Measurements from ENCODE around the gene TAGAP. TPM values are rescaled to one million over a fixed set of nuclear protein-coding genes. Genes with fewer than 3 reads are reported as not detected.
"Not testable (repeated sequence)": the region's sequence is repeated elsewhere in the genome, so short reads cannot be mapped to it uniquely, and the experiment has no call there.

TAGAP gene
- polyA plus RNA-seq, 1 donor (not counting 4 experiments of a cell fraction or from before 2014, with no cell fraction given) = 0.08 TPM

- no peak for FAIRE-seq
- no peak for DNase-seq (ENCODE audit: low read depth, low spot score)
Observed at GRCh38 chr6:159013229-159013628, 31.6 kb downstream of the TAGAP start.

GRCh38 chr6:159012201-159012600 lies 32.6 kb downstream of the TAGAP start:
- Histone ChIP-seq H2AFZ (ENCODE audit: control insufficient read depth, low read length) (no peak overlapping the region), H3K36me3 (ENCODE audit: control insufficient read depth in 2 of 2, extremely low read depth in 1 of 2, insufficient read depth in 2 of 2, low read length in 2 of 2) (no peaks in the 10 kb centered on the region), H3K9me1 (ENCODE audit: control insufficient read depth, extremely low read depth, insufficient read depth, low read length) (no peaks in the 10 kb centered on the region), H3K9ac (ENCODE audit: control insufficient read depth, extremely low read depth, insufficient read depth, low read length) (no peak overlapping the region), H3K9me3 (ENCODE audit: control insufficient read depth, low read depth, low read length) (no peaks in the 10 kb centered on the region), H3K4me3 (ENCODE audit: control insufficient read depth in 2 of 3, extremely low read depth in 1 of 3, insufficient read depth in 2 of 3, low read depth in 1 of 3, low read length in 3 of 3) (no peak overlapping the region), H3K4me1 (ENCODE audit: control insufficient read depth, extremely low read depth, insufficient read depth, low read length) (peaks cover 6% of the 10 kb centered on the region), H3K4me2 (ENCODE audit: control insufficient read depth, extremely low read depth, insufficient read depth, low read depth, low read length) (no peak overlapping the region), H3K27me3 (ENCODE audit: control insufficient read depth, extremely low read depth, insufficient read depth, low read length) (no peaks in the 10 kb centered on the region), H3K27ac (ENCODE audit: control insufficient read depth, insufficient read depth, low read length) (no peak overlapping the region), H3K79me2 (ENCODE audit: control insufficient read depth, insufficient read depth, low read length) (no peaks in the 10 kb centered on the region), H4K20me1 (ENCODE audit: control insufficient read depth, extremely low read depth, insufficient read depth, low read length) (no peaks in the 10 kb centered on the region)
- no peak for DNase-seq (ENCODE audit: low read depth, low spot score)
- FAIRE-seq = no peak
- TF ChIP-seq EZH2 (IDR thresholded peaks at IDR 0.05; ENCODE audit: low read length) = no peak
- TF ChIP-seq CTCF (optimal IDR thresholded peaks at IDR 0.05 in 1 of 3, IDR thresholded peaks at IDR 0.05 in 1 of 3, conservative IDR thresholded peaks at IDR 0.05 in 1 of 3; ENCODE audit: extremely low read depth in 1 of 3, insufficient read depth in 2 of 3, low read length in 3 of 3) = no peak
- dilution Hi-C loops (cut with MboI; ENCODE audit: extremely low pct_ligation_motif_present, low sequenced_read_pairs) = no loop called here

More at GRCh38 chr6:159013229-159013628, 31.6 kb downstream of the TAGAP start:
- no peak overlapping the region for H2AFZ ChIP-seq (ENCODE audit: control insufficient read depth, low read length)
- H3K27me3 ChIP-seq (ENCODE audit: control insufficient read depth, extremely low read depth, insufficient read depth, low read length) = no peaks in the 10 kb centered on the region
- H3K9me3 ChIP-seq (ENCODE audit: control insufficient read depth, low read depth, low read length) = no peaks in the 10 kb centered on the region
- H3K4me3 ChIP-seq (ENCODE audit: control insufficient read depth in 2 of 3, extremely low read depth in 1 of 3, insufficient read depth in 2 of 3, low read depth in 1 of 3, low read length in 3 of 3) = no peak overlapping the region
- no peaks in the 10 kb centered on the region for H3K79me2 ChIP-seq (ENCODE audit: control insufficient read depth, insufficient read depth, low read length)
- no peaks in the 10 kb centered on the region for H3K9me1 ChIP-seq (ENCODE audit: control insufficient read depth, extremely low read depth, insufficient read depth, low read length)
- no peak overlapping the region for H3K27ac ChIP-seq (ENCODE audit: control insufficient read depth, insufficient read depth, low read length)
- H4K20me1 ChIP-seq (ENCODE audit: control insufficient read depth, extremely low read depth, insufficient read depth, low read length) = no peaks in the 10 kb centered on the region
- peaks cover 6% of the 10 kb centered on the region for H3K4me1 ChIP-seq (ENCODE audit: control insufficient read depth, extremely low read depth, insufficient read depth, low read length)
- no peak for TF ChIP-seq CTCF (optimal IDR thresholded peaks at IDR 0.05 in 1 of 3, IDR thresholded peaks at IDR 0.05 in 1 of 3, conservative IDR thresholded peaks at IDR 0.05 in 1 of 3; ENCODE audit: extremely low read depth in 1 of 3, insufficient read depth in 2 of 3, low read length in 3 of 3)
- TF ChIP-seq EZH2 (IDR thresholded peaks at IDR 0.05; ENCODE audit: low read length) = no peak
- H3K4me2 ChIP-seq (ENCODE audit: control insufficient read depth, extremely low read depth, insufficient read depth, low read depth, low read length) = no peak overlapping the region
- dilution Hi-C loops (cut with MboI; ENCODE audit: extremely low pct_ligation_motif_present, low sequenced_read_pairs) = no loop called here
- no peak overlapping the region for H3K9ac ChIP-seq (ENCODE audit: control insufficient read depth, extremely low read depth, insufficient read depth, low read length)
- no peaks in the 10 kb centered on the region for H3K36me3 ChIP-seq (ENCODE audit: control insufficient read depth in 2 of 2, extremely low read depth in 1 of 2, insufficient read depth in 2 of 2, low read length in 2 of 2)

GRCh38 chr6:159010037-159010612 lies 34.7 kb downstream of the TAGAP start:
- H3K4me1 ChIP-seq (ENCODE audit: control insufficient read depth, extremely low read depth, insufficient read depth, low read length); H3K27ac ChIP-seq (ENCODE audit: control insufficient read depth, insufficient read depth, low read length); H3K9ac ChIP-seq (ENCODE audit: control insufficient read depth, extremely low read depth, insufficient read depth, low read length); DNase-seq (ENCODE audit: low read depth, low spot score); H3K9me1 ChIP-seq (ENCODE audit: control insufficient read depth, extremely low read depth, insufficient read depth, low read length); H3K27me3 ChIP-seq (ENCODE audit: control insufficient read depth, extremely low read depth, insufficient read depth, low read length); H3K9me3 ChIP-seq (ENCODE audit: control insufficient read depth, low read depth, low read length); H3K79me2 ChIP-seq (ENCODE audit: control insufficient read depth, insufficient read depth, low read length); dilution Hi-C loops (cut with MboI; ENCODE audit: extremely low pct_ligation_motif_present, low sequenced_read_pairs); H3K4me3 ChIP-seq (ENCODE audit: control insufficient read depth in 2 of 3, extremely low read depth in 1 of 3, insufficient read depth in 2 of 3, low read depth in 1 of 3, low read length in 3 of 3); FAIRE-seq; H4K20me1 ChIP-seq (ENCODE audit: control insufficient read depth, extremely low read depth, insufficient read depth, low read length); H3K36me3 ChIP-seq (ENCODE audit: control insufficient read depth in 2 of 2, extremely low read depth in 1 of 2, insufficient read depth in 2 of 2, low read length in 2 of 2): not testable (repeated sequence)
- peak overlapping the region; percentile 33 for H2AFZ ChIP-seq (ENCODE audit: control insufficient read depth, low read length)
- H3K4me2 ChIP-seq (ENCODE audit: control insufficient read depth, extremely low read depth, insufficient read depth, low read depth, low read length) = peak overlapping the region; percentile 5

All from keratinocyte (primary cell).